RWPE1 (cell line): ENCODE data around the gene HSPB8.
A peak's percentile ranks its signal among the peaks of the same experiment; 100 is the strongest.

Experiments used
- CTCF ChIA-PET: fragments of 350-600 bp; sonication (Branson Sonifier 250); formaldehyde crosslinking; extraction: SDS; loops from one replicate; lab custom pipeline; 2021; lab: Yijun Ruan, JAX
- POLR2A ChIA-PET: fragments of 400-600 bp; formaldehyde crosslinking; extraction: SDS; loops from one replicate; lab custom pipeline; 2020; ENCODE audit warnings: antibody characterized with exemption; ENCODE audit not compliant: low non-redundant PET; lab: Yijun Ruan, JAX
- DNase-seq: peaks from one replicate; pipeline ENCODE4 v3.0.0; 2012; ENCODE audit warnings: low spot score
- H3K27ac ChIP-seq: fragments of 450-650 bp; 2 replicates; pipeline ENCODE4 v1.5.1; 2017
- TF ChIP-seq, protein P1 (sequence below): fragments of 450-650 bp; conservative IDR thresholded peaks from 2 replicates; pipeline ENCODE4 v1.5.1; 2017; ENCODE audit warnings: low read depth, mild to moderate bottlenecking

The HSPB8 gene

DNA sequence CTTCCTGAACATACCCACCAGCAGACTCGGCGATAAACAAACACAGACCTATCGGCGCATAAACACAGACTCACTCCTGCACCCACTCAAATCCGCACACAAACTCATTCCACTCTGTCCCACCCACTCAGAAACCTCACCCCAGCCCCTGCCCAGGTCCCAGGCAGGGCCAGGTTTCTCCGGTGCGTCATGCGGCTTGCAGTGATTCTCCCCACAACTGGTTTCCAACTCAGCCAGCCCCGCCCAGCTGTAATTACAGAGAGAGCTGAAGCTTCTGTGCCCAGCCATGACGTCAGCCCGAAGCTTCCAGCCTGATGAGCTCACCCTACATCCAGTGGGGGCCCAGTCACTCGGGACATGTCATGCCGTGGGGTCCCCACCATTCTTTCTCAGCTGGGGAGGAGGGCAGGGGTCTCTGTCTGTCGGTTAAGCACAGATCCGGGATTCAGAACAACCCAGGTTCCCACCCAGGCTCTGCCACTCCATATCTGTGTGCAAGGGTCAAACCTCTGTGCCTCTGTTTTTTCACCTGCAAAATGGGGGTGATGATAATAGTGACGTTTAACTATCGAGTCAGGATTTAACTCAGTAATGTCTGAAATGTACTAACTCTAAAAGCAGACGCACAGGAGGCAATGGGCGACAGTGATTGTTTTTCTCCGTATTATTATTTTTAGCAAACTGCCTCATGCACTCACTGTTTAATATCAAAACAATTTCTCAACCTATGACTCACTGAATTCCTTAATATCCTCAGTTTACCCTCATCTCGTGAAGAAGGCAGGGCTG is 2.3 kb upstream of the HSPB8 start:
- ChIA-PET POLR2A (no interaction called here), CTCF (interaction anchor here (0.7 kb wide), 1 partner anchor 340 kb away, joined by 3 read pairs; no protein-coding TSS in a partner anchor)
- TF ChIP-seq, protein P1, sequence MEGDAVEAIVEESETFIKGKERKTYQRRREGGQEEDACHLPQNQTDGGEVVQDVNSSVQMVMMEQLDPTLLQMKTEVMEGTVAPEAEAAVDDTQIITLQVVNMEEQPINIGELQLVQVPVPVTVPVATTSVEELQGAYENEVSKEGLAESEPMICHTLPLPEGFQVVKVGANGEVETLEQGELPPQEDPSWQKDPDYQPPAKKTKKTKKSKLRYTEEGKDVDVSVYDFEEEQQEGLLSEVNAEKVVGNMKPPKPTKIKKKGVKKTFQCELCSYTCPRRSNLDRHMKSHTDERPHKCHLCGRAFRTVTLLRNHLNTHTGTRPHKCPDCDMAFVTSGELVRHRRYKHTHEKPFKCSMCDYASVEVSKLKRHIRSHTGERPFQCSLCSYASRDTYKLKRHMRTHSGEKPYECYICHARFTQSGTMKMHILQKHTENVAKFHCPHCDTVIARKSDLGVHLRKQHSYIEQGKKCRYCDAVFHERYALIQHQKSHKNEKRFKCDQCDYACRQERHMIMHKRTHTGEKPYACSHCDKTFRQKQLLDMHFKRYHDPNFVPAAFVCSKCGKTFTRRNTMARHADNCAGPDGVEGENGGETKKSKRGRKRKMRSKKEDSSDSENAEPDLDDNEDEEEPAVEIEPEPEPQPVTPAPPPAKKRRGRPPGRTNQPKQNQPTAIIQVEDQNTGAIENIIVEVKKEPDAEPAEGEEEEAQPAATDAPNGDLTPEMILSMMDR = no peak
- peak; percentile 79 for DNase-seq
- peak overlapping the region; percentile 57 for H3K27ac ChIP-seq

DNA sequence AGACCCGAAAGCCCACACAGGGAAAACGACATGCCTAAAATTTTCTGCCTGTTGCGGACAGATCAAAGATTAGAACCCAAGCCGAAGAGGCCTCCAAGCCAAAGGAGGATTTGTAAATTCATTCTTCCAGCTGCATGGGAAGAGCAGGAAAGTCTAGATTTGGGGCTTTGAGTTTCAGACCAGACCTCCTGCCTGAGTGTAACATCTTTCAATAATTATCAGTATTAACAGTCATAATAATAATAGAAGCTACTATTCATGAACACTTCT is 1.7 kb upstream of the HSPB8 start:
- POLR2A ChIA-PET = no interaction called here
- no peak overlapping the region for H3K27ac ChIP-seq
- CTCF ChIA-PET = interaction anchor here (0.7 kb wide), 1 partner anchor 339 kb away, joined by 3 read pairs; no protein-coding TSS in a partner anchor
- TF ChIP-seq, protein P1 = no peak
- DNase-seq = no peak

DNA sequence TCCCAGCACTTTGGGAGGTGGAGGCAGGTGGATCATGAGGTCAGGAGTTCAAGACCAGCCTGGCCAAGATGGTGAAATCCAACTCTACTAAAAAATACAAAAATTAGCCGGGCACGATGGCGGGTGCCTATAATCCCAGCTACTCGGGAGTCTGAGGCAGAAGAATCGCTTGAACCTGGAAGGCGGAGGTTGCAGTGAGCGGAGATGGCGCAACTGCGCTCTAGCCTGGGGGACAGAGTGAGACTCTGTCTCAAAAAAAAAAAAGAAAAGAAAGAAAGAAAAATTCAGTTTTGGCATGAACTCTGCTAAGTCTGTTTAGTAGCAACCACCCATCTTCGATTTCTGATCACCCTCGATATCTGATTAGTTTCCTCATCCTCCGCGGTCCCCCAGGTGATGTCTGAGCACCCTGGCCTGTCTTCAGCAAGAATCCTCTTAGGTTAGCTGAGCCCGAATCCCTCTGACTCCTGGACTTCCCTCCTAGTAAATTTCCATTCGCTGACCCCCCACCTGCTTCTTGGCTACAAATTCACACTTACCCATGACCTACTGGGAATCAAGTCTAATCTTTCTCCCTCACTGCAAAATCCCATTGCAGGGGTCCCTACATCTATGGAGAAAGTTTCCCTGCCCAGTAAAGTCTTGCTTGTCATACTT is 879 bp upstream of the HSPB8 start:
- peak overlapping the region; percentile 90 for H3K27ac ChIP-seq
- no peak for DNase-seq
- ChIA-PET POLR2A (no interaction called here), CTCF (no interaction called here)
- TF ChIP-seq, protein P1 = no peak

DNA sequence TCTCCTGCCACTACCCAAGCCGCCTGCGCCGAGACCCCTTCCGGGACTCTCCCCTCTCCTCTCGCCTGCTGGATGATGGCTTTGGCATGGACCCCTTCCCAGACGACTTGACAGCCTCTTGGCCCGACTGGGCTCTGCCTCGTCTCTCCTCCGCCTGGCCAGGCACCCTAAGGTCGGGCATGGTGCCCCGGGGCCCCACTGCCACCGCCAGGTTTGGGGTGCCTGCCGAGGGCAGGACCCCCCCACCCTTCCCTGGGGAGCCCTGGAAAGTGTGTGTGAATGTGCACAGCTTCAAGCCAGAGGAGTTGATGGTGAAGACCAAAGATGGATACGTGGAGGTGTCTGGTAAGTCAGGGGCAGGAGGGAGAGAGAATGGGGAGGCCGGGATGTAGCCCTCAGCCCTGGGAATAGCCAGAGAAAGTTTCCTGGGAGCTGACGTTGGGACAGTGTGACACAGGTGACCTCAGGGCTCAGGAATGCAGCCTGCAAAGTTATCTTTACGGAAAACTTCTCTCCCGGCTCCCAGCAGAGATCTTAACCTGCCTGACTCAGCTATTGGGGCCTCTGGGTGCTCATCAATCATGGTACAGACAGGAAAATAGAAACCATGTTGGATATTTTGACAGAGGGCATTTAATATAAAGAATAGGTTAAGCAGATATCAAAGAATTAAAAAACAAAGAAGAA is 747 bp downstream of the HSPB8 start:
- DNase-seq = peak; percentile 30
- TF ChIP-seq, protein P1 = no peak
- ChIA-PET POLR2A (no interaction called here), CTCF (no interaction called here)
- H3K27ac ChIP-seq = peak overlapping the region; percentile 90

DNA sequence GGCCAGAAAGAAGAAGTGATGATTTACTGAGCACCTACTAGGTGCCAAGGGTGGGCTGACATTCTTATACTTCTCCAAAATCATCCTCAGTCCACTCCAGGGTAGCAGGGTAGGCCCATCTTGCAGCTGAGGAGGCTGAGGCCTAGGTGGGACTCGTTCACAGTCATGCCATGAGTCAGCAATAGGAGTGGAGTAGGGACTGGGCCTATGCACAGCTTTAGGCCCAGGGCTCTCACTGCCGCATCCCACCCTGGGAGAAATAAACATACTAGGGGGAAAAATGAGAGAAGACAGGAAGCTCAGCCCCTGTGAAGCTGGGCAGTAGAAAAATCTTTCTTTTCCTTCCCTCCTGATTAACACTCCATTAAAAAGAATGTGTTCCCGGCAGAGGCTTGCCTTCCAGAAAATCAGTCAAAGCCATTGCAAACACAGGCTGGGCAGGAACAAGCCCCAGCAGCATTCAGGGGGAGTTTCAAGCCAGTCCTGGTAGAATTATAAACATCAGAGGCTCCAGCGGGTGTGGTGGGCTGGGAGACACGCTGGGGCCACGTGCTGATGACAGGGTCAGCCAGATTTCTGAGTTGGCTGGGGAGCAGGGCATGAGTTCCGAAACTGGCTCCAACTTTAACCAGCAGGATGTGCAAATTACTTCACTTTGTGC is 1.8 kb downstream of the HSPB8 start:
- DNase-seq = no peak
- TF ChIP-seq, protein P1 = no peak
- CTCF ChIA-PET = no interaction called here
- peak overlapping the region; percentile 85 for H3K27ac ChIP-seq
- POLR2A ChIA-PET = no interaction called here

DNA sequence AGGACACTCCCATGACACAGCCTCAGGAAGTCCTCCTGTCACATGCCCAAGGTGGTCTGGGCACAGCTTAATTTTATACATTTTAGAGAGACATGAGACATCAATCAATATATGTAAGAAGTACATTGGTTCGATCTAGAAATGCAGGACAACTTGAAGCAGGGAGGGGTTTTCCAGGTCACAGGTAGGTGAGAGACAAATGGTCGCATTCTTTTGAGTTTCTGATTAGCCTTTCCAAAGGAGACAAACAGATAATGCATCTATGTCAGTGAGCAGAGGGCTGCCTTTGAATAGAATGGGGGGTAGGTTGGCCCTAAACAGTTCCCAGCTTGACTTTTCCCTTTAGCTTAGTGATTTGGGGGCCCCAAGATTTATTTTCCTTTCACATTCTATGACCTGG is 2.5 kb downstream of the HSPB8 start:
- POLR2A ChIA-PET = no interaction called here
- DNase-seq = no peak
- H3K27ac ChIP-seq = peak overlapping the region; percentile 85
- TF ChIP-seq, protein P1 = no peak
- CTCF ChIA-PET = no interaction called here
